NCI-H446 treated with DMSO at 0.1 percent for 48 hours (cell line): ENCODE results near the gene C1QTNF9.
"Not testable (repeated sequence)": the region's sequence is repeated elsewhere in the genome, so short reads cannot be mapped to it uniquely, and the experiment has no call there.

ENCODE experiments used
- DNase-seq: peaks from one replicate; lab custom pipeline; 2025; lab: John Stamatoyannopoulos, UW

Gene C1QTNF9

DNA sequence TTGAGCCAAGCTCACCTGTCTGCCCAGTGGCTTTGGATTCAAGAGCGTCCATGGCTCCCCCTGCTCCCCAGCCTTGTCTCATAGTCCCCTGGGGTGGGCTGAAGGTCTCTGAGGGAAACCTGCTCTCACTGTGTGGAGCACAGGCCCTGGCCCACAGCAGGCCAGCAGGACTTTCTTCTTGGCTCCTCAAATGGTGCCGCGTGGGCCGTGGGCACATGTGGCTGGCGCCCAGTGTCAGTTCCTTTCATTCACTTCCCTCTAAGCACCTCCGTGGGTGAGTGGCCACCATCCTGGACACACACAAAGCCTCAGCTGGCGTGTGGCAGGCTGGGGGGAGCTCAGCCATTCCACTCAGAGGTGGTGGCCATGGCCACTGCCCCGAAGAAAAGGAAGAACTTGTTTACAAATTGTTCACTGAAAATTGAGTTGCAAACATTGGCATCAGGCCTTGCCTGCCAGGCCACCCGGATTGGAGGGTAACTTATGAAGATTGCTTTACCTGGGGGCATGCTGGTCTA is 53.1 kb downstream of the C1QTNF9 start:
- no peak for DNase-seq

DNA sequence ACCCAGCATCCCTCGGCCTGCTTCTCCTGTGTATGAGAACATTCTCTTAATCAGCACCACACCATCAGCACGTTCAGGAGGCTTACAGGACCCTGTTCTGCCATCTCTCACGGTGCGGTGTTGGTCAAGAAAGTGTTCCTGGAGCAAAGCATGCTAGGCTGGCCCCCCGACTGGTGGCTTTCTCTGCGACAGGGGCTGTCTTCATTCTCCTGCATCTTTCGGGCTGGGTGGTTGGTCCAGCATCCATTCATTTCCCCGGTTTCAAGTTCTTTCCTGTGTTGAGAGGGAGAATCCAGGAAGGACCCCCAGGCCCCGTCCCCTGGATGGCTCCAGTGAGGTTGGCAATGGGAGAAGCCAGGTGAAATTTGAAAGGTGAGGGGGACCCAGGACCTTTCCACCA is 55.8 kb downstream of the C1QTNF9 start:
- no peak for DNase-seq

DNA sequence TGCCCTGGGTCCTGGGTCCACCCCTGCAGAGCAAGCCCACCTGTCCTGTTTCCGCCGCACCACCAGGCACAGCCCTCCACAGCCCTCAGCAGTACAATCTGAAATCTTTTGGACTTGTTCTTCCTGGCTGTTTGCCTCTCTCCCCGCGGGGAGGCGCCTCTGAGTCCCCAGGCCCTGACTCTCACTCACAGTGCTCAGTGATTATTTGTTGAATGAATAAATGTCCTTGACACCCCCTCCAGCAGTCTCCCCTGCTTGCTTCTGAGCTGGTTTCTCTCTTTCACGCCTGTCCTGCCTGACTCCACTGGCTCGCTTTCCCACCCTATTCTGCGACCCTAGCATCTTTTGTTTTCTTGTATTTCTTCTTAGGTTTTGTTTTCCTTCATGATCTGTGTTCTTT is 56.9 kb downstream of the C1QTNF9 start:
- not testable (repeated sequence) for DNase-seq

GRCh38 chr13:24371273-24371672 is 61.9 kb downstream of the C1QTNF9 start:
- DNase-seq, result not testable (repeated sequence)
